A549 treated with GW870086 at 1 μM for 4 hours (cell line): Measurements from ENCODE around the gene PANK3. TPM values are rescaled to one million over a fixed set of nuclear protein-coding genes. Genes with fewer than 3 reads are reported as not detected.

Source experiments
- total RNA-seq: library from RNA; stranded (reverse); fragments of 200-300 nt; extraction: Qiagen RNA extraction; gene quantifications from 5 replicates; pipeline ENCODE4 v1.2.3, GENCODE V29; 2022; ENCODE audit warnings: low read depth

PANK3 gene
- total RNA-seq, result 11.8 to 34.7 TPM (median 19.1 TPM) in 5 replicates

DNA sequence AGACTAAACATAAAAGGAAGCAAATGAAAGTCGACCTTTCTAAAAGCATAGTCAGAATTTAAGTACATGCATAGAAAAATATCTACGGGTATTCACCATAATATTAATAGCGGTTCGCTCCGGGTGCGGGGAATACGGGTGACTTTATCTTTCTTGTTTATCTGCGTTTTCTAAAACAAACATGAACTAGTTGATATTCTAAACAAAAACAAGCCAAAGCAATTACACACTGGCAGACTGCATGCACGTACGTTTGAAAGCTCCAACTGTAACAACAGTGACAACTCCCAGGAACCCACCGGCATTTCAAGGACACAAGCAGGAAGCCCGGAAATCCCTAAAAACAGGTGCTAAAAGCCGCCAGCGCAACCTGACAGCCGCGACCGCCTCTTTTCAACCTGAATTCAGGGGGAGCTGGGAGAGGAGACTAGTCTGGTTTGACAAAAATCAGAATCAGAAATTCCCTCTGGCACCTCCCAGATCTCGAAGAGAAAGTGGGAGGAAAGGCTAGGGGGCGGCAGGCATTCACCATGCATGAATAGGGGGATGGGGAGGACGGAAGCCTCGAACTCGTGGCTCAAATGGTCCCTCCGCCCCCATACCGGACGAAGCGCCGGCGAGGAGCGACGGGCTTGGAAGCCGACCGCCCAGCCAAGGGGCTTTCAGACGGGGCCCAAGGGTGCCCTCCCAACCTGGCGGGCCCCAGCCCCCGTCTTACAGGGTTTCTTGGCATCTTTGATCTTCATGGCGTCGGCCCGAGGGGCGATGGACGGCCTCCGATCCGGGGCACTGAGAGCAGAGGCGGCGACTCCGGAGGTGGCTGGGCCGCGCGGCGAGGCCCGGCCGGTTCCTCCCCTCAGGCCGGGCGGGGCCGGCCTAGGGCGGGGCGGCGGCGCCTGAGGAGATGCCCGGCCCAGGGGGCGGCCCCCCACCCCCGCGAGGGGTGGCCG lies at the start of gene PANK3:
Gene PANK3, minus strand, starts transcription at position 831 of the 950 bp plus-strand sequence. Its CDS starts 85 bp downstream, at position 746.

DNA sequence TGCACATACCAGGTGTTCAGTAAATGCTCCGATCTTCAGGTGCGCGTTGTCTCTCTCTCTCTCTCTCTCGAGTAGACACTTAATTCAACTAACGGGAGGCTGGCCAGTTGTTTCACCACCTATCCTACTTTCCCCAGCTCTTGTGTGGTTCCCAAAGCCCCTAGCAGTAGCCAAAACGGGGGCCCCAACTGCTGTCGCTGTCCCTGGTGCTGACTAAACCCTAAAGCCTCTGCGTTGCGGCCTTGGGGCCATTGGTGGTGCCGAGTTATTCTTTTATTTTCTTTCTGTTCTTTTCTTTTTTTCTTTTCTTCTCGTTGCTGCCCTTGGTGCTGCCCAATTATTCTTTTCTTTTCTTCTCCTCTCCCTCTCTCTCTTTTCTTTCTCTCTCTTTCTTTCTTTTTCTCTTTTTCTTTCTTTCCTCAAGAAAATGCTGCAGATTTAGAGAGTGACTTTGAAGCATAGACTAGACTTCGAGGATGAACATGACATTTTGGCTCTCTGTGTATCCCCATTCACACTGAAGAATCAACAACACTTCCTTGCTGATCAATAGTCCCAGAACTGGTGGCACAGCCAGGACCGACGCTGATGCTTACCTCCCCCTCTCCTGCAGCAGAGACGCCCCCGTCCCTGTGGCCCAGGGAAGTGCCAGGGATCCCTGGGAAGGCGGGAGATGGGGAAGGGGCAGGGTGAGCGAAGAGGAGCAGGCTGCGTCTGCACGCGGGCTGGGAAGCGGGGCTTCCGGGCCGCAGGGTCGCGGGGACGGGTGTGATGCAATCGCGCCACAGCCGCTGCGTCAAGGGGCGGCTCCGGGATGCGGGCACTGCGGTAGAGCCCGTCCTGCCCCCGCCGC lies 50.4 kb downstream of the PANK3 start, which contains the start of gene FBLL1:
Gene FBLL1, plus strand, starts transcription at position 785 of the 853 bp plus-strand sequence. CDS start 200 bp downstream, outside the sequence.

Other genes starting within 250 kb of the PANK3 start
- gene RARS1, start 92.9 kb downstream of the PANK3 start, total RNA-seq, result 95.4 to 119 TPM (median 100 TPM) in 5 replicates
- gene FBLL1, start 50.1 kb downstream of the PANK3 start, total RNA-seq, result 0.10 to 0.19 TPM (median 0.11 TPM) in 3 of 5 replicates, not detected in the others